Stimulated activated memory B cell treated with anti-CD40 and anti-IgM and Interleukin-4, amounts not matched to agents 10 μg/mL and 1 μg/mL and 100 μg/mL, for 72 hours (primary cell): Measurements from ENCODE around the gene HSF2BP.
A peak's percentile ranks its signal among the peaks of the same experiment; 100 is the strongest.
"Not testable (repeated sequence)": the region's sequence is repeated elsewhere in the genome, so short reads cannot be mapped to it uniquely, and the experiment has no call there.

Source experiments
- ATAC-seq: fragments of 150-1000 bp; cut with Tn5 transposase; 2 replicates; pipeline ENCODE4 v1.10.0; 2021
- H3K27ac Mint-ChIP-seq: one replicate; pipeline ENCODE4 v1.8.0; 2022; ENCODE audit warnings: mild to moderate bottlenecking, mixed read lengths
- H3K27me3 Mint-ChIP-seq: one replicate; pipeline ENCODE4 v1.8.0; 2022; ENCODE audit warnings: mixed read lengths
- H3K36me3 Mint-ChIP-seq: one replicate; pipeline ENCODE4 v1.8.0; 2022; ENCODE audit warnings: mixed read lengths
- H3K4me1 Mint-ChIP-seq: one replicate; pipeline ENCODE4 v1.8.0; 2022; ENCODE audit warnings: mixed read lengths
- H3K4me3 Mint-ChIP-seq: one replicate; pipeline ENCODE4 v1.8.0; 2022; ENCODE audit warnings: mild to moderate bottlenecking, moderate library complexity, mixed read lengths
- H3K9me3 Mint-ChIP-seq: one replicate; pipeline ENCODE4 v1.8.0; 2022; ENCODE audit warnings: mixed read lengths

HSF2BP gene

DNA sequence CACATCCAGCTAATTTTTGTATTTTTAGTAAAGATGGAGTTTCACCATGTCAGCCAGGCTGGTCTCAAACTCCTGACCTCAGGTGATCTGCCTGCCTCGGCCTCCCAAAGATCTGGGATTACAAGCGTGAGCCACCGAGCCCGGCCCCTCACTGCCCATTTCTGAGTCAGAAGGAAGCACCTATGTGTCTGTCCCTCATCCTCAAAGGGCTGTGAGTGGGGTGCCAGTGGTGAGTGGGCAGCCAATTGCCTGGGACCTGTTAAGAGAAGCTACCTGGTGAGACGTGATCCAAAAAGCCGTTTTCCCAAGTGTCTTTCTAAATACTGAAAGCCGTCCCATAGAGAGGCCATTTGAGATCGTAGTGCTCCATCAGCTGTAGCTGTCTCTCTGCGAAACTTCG, 32.5 kb upstream of the HSF2BP start:
- no peaks in the 10 kb centered on the region for H3K27me3 Mint-ChIP-seq
- no peaks in the 10 kb centered on the region for H3K9me3 Mint-ChIP-seq
- ATAC-seq = no peak
- peaks cover 19% of the 10 kb centered on the region for H3K4me1 Mint-ChIP-seq
- H3K4me3 Mint-ChIP-seq = no peak overlapping the region
- H3K27ac Mint-ChIP-seq = no peak overlapping the region
- H3K36me3 Mint-ChIP-seq = peaks cover 61% of the 10 kb centered on the region

GRCh38 chr21:43691086-43691795, 32.0 kb upstream of the HSF2BP start:
- no peaks in the 10 kb centered on the region for H3K9me3 Mint-ChIP-seq
- no peaks in the 10 kb centered on the region for H3K27me3 Mint-ChIP-seq
- no peak for ATAC-seq
- H3K27ac Mint-ChIP-seq = no peak overlapping the region
- no peak overlapping the region for H3K4me3 Mint-ChIP-seq
- H3K4me1 Mint-ChIP-seq = peaks cover 19% of the 10 kb centered on the region
- peaks cover 61% of the 10 kb centered on the region for H3K36me3 Mint-ChIP-seq

DNA sequence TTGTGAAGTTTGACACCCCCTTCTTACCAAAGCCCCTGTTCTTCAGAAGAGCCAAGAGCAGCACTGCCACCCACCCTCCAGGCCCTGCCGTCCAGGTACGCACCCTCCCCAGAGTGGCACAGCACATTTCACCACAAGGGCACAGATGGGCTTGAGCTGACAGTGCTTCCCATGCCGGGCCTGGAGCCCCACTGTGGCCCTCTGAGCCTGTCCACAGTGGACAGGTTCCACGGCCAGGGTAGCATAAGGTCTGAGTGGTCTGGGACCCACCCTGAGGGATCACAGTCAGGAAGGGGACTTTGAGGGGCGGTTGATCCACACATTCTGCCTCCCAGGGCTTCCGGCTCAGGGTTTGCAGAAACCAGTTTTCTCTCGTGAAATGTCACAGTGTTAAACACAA, 31.1 kb upstream of the HSF2BP start:
- peaks cover 59% of the 10 kb centered on the region for H3K36me3 Mint-ChIP-seq
- H3K4me1 Mint-ChIP-seq = peaks cover 19% of the 10 kb centered on the region
- H3K27me3 Mint-ChIP-seq = no peaks in the 10 kb centered on the region
- H3K9me3 Mint-ChIP-seq = no peaks in the 10 kb centered on the region
- H3K27ac Mint-ChIP-seq = no peak overlapping the region
- no peak for ATAC-seq
- no peak overlapping the region for H3K4me3 Mint-ChIP-seq

DNA sequence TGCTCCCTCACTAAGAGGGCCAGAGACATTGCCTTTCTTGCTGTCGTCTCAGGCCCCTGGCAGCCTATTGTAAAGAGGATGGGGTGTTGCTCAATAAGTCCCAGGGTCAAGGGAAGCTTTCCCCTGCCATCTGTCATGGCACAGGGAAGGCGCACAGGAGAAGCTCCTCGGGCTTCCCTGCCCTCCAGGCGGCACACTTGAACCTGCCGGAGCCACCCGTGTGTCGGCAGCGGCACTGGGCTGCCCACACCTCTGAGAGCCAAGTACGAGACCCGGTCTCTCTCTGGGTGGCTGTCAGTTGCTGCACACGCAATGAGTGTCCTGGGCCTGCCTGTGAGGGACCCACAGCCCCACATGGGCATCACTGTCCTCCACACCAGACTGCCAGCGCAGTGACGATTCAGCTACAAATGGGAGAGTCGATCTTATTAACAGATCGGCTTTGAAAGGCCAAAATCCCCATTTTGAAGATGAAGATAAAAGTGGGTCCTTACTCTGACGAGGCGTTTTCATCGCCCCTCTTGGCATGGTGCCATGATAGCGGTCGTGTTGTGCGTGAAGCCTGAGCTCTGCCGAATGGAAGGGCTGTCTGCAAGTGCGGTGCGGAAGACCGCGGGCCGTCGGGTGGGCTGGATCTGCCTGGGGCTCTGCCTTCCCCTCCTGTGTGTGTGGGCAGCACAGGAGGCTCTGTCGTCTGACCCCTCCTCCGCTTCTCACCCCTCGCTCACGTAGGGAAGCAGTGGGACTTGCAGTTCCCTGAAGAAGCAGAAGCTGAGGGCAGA, 30.5 kb upstream of the HSF2BP start:
- Mint-ChIP-seq H3K4me1 (peaks cover 19% of the 10 kb centered on the region), H3K36me3 (peaks cover 64% of the 10 kb centered on the region), H3K4me3 (no peak overlapping the region), H3K9me3 (no peaks in the 10 kb centered on the region), H3K27ac (no peak overlapping the region), H3K27me3 (no peaks in the 10 kb centered on the region)
- no peak for ATAC-seq

- H3K9me3 Mint-ChIP-seq = no peaks in the 10 kb centered on the region
- peaks cover 19% of the 10 kb centered on the region for H3K4me1 Mint-ChIP-seq
- ATAC-seq = no peak
- no peaks in the 10 kb centered on the region for H3K27me3 Mint-ChIP-seq
- H3K27ac Mint-ChIP-seq = peak overlapping the region; percentile 54
- H3K36me3 Mint-ChIP-seq = peaks cover 65% of the 10 kb centered on the region
- H3K4me3 Mint-ChIP-seq = no peak overlapping the region
These were observed 29.6 kb upstream of the HSF2BP start for GRCh38 chr21:43688906-43689305.

GRCh38 chr21:43687566-43688399, 28.5 kb upstream of the HSF2BP start:
- H3K27me3 Mint-ChIP-seq = no peaks in the 10 kb centered on the region
- no peaks in the 10 kb centered on the region for H3K9me3 Mint-ChIP-seq
- H3K4me3 Mint-ChIP-seq = no peak overlapping the region
- ATAC-seq = peak; percentile 88
- peaks cover 56% of the 10 kb centered on the region for H3K36me3 Mint-ChIP-seq
- H3K4me1 Mint-ChIP-seq = peaks cover 19% of the 10 kb centered on the region
- peak overlapping the region; percentile 54 for H3K27ac Mint-ChIP-seq

DNA sequence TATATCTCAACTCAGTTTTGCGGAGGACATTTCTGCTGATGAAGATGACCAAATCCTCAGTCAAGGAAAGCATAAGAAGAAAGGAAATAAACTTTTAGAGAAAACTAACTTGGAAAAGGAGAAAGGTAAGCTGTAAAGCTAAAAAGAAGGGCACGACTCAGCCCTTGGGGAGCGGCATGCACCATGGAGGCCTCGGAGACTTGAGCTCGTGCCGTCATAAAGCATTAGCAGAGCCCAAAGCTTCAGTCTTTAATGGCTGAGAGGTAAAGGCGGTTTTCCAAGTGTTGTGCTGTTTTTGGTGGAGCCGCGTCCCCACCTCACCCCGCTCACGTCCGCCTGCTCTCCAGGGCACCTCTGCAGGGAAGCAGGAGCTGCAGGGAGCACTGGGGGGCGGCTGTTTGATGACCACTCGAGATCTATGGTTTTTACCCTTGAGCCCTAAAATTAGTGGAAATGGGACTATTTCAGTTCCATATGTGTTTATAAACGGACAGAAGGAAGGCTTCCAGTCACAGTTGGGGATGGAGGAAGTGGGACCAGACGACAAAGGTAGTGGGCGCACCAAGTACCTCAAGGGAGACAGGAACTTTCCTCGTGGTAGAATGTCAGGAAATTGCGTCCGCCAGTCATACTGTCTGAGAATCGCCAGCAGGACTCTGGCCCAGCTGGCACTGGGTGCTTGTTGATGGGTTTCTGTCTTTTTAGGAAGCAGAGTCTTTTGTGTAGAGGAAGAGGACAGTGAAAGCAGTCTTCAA, 27.7 kb upstream of the HSF2BP start:
- no peak overlapping the region for H3K4me3 Mint-ChIP-seq
- peak overlapping the region; percentile 54 for H3K27ac Mint-ChIP-seq

DNA sequence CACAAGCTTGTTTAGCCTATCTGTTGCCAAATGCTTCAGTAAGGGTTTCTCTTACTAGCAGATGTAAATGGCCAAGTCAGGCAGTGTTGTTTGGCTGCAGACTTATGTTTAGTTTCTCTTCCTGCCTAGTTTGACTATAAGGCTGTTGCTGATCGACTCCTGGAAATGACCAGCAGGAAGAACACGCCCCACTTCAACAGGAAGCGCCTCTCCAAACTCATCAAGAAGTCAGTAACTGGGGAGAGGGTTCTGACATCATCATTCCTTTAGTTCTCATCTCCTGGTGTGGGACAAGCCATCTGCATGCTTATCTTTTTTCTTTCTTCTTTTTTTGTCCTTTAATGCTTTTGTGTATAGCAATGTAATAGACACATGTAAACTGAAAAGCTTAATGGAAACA, 25.1 kb upstream of the HSF2BP start:
- no peaks in the 10 kb centered on the region for H3K27me3 Mint-ChIP-seq
- no peak for ATAC-seq
- H3K36me3 Mint-ChIP-seq = peaks cover 65% of the 10 kb centered on the region

More for the DNA sequence above, 27.7 kb upstream of the HSF2BP start:
- no peak for ATAC-seq
- Mint-ChIP-seq H3K9me3 (no peaks in the 10 kb centered on the region), H3K27me3 (no peaks in the 10 kb centered on the region), H3K36me3 (peaks cover 63% of the 10 kb centered on the region), H3K4me1 (peaks cover 19% of the 10 kb centered on the region)

GRCh38 chr21:43681650-43682049, 22.4 kb upstream of the HSF2BP start:
- Mint-ChIP-seq H3K9me3 (no peaks in the 10 kb centered on the region), H3K4me1 (no peaks in the 10 kb centered on the region), H3K27ac (no peak overlapping the region), H3K4me3 (no peak overlapping the region), H3K27me3 (no peaks in the 10 kb centered on the region), H3K36me3 (peaks cover 68% of the 10 kb centered on the region)
- no peak for ATAC-seq

More for the DNA sequence above, 25.1 kb upstream of the HSF2BP start:
- no peak overlapping the region for H3K4me3 Mint-ChIP-seq
- peaks cover 19% of the 10 kb centered on the region for H3K4me1 Mint-ChIP-seq
- H3K9me3 Mint-ChIP-seq = no peaks in the 10 kb centered on the region
- H3K27ac Mint-ChIP-seq = no peak overlapping the region

- H3K4me3 Mint-ChIP-seq, ATAC-seq, H3K27ac Mint-ChIP-seq, H3K4me1 Mint-ChIP-seq, H3K9me3 Mint-ChIP-seq, H3K27me3 Mint-ChIP-seq: not testable (repeated sequence)
- H3K36me3 Mint-ChIP-seq = peaks cover 67% of the 10 kb centered on the region
These were observed 21.1 kb upstream of the HSF2BP start for GRCh38 chr21:43680421-43680820.

DNA sequence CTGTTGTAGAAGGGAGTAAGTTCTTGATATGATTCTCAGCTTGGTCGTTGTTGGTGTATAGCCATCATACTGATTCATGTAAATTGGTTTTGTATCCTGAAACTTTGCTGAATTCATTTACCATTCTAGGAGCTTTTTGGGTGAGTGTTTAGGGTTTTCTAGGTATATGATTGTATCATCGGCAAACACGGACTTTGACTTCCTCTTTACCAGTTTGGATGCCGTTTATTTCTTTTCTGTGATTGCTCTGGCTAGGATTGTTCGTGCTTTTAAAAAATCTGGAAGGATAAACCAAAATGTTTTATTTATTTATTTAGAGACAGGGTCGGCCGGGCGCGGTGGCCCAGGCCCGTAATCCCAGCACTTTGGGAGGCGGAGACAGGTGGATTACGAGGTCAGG, 20.7 kb upstream of the HSF2BP start:
- H3K27me3 Mint-ChIP-seq = no peaks in the 10 kb centered on the region

GRCh38 chr21:43676391-43676790, 17.1 kb upstream of the HSF2BP start:
- Mint-ChIP-seq H3K9me3 (no peaks in the 10 kb centered on the region), H3K27ac (no peak overlapping the region), H3K27me3 (no peaks in the 10 kb centered on the region), H3K36me3 (peaks cover 55% of the 10 kb centered on the region), H3K4me3 (no peak overlapping the region), H3K4me1 (no peaks in the 10 kb centered on the region)
- no peak for ATAC-seq

More for the DNA sequence above, 20.7 kb upstream of the HSF2BP start:
- ATAC-seq = no peak
- Mint-ChIP-seq H3K4me1 (no peaks in the 10 kb centered on the region), H3K27ac (no peak overlapping the region), H3K9me3 (no peaks in the 10 kb centered on the region), H3K4me3 (no peak overlapping the region), H3K36me3 (peaks cover 65% of the 10 kb centered on the region)

- no peak overlapping the region for H3K27ac Mint-ChIP-seq
- H3K4me1 Mint-ChIP-seq = no peaks in the 10 kb centered on the region
- H3K36me3 Mint-ChIP-seq = peaks cover 55% of the 10 kb centered on the region
These were observed 16.6 kb upstream of the HSF2BP start for GRCh38 chr21:43675871-43676270.

DNA sequence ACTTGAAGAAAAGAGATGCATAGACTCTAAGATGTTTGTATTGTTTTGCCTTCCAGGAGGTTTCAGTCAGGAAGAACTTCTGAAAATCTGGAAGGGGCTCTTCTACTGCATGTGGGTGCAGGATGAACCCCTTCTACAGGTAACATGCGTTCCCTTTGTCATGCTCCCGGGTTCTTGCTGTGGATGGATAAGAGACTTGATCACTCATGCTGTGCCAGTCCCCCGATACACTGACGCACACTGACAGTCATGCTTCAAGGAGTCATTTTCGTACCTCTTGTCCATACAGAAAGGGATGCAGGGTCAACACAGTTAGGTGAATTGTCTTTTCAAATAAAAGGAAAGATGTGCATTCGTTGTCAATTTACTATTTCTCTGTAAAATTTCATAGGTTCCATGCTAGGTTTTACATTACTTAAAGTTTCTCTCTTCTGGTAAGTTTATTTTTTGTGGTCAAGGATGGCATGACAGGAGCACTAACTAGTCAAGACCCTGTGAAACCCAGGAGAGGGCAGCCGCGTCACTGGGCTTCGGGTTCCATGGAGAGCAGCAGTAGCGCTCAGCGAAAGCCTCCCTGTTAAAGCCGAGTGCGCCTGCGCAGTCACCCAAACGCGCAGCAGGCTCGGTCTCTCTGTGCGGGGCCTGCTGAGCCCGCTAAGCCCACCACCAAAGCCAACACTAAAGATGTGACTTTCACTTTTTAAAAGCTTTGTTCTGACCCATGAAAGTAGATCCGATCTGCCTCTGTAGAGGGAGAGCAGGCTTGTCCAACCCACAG, 10.7 kb upstream of the HSF2BP start:
- no peak for ATAC-seq
- peaks cover 42% of the 10 kb centered on the region for H3K36me3 Mint-ChIP-seq

More at GRCh38 chr21:43675871-43676270, 16.6 kb upstream of the HSF2BP start:
- Mint-ChIP-seq H3K4me3 (no peak overlapping the region), H3K9me3 (no peaks in the 10 kb centered on the region), H3K27me3 (no peaks in the 10 kb centered on the region)
- ATAC-seq = no peak

More for the DNA sequence above, 10.7 kb upstream of the HSF2BP start:
- Mint-ChIP-seq H3K4me1 (peaks cover 17% of the 10 kb centered on the region), H3K4me3 (no peak overlapping the region), H3K9me3 (peaks cover 3% of the 10 kb centered on the region), H3K27me3 (no peaks in the 10 kb centered on the region), H3K27ac (no peak overlapping the region)
